Bone marrow (tissue), 2 donors: ENCODE results near the gene REXO1.

Experiments used
- DNase-seq, 2 donors: peaks; one replicate each; lab custom pipeline; 2025; lab: John Stamatoyannopoulos, UW

Gene REXO1

DNA sequence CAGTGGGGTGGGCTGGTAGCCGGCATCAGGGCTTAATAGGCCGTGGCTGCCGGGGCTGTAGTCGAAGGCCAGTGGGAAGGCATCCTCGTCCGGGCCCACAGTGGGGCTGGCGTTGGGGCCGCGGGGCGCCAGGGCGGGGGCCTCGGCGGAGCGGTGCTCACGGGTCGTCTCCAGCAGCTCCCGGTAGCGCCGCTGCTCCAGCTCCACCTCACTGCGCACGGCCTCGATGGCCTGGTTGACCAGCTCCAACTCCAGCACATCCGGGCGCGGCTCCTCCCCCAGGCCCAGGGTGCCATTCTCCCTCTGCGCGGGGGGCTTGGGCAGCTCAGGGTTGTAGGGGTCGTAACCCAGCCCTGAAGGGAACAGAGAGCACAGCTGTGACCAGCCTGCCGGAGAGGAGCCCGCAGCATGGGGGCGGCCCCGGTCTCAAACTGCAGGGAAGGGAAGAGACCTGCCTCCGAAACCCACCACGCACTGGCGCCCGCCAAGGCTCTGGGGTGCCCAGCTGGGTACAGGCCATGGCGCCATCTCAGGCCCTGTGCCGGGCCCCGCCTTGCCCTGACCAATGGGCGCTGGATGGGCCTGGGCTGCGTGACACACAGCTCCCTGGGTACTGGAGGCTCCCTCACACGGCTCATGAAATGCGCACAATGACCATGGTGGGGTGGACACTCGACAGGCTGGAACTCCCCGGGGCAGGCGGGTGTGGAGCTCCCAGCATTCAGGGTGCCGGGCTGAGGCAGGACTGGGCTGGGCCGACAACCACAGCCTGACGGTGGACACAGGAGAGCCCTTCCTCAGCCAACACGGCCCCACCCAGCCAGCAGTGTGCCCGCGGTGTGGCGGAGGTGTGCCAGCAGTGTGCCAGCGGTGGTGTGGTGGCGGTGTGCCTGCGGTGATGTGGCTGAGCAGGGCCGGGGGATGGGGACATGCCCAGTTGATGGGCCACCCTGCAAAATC, 19.7 kb downstream of the REXO1 start:
- DNase-seq: no peak

DNA sequence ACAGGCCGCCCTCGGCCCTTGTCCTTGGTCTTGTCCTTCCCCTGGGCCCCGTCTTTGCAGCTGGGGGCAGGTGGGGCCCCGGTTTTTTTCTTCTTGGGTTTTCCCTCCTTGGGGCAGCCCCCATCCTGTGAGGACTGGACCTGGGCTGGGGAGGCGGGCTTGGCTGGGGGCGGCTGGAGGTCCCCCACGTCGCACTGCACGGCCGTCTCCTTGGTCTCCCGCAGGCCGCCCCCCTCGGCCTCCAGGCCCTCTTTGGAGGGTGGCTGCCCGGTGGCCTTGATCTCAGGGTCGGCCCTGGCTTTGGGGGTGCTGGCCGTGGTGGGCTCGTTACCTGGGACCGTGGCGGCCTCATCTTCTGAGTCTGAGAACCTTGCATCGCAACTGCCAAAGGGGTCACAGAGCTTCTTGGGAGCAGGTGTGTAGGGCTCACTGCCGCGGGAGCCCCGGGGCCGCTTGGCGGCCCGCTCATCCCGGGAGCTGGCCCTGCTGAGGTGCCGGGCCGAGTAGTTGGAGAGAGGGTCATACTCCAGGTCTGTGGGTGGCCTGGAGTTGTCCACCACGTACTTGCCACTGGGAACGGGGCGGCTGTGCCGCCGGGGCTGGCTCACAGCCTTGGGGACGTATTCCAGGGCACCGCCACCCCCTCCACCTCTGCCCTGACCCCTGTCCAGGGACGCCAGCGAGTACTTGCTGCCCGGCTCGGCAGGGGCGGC, 20.6 kb downstream of the REXO1 start:
- DNase-seq: no peak

GRCh38 chr19:1826557-1827521, 21.4 kb downstream of the REXO1 start:
- DNase-seq: no peak

GRCh38 chr19:1825909-1826556, 22.2 kb downstream of the REXO1 start:
- DNase-seq: peak in 1 of 2 donors; percentile 36

- DNase-seq: no peak
These were observed 24.0 kb downstream of the REXO1 start for GRCh38 chr19:1824252-1824622.

GRCh38 chr19:1823539-1824251, 24.6 kb downstream of the REXO1 start:
- no peak for DNase-seq

DNA sequence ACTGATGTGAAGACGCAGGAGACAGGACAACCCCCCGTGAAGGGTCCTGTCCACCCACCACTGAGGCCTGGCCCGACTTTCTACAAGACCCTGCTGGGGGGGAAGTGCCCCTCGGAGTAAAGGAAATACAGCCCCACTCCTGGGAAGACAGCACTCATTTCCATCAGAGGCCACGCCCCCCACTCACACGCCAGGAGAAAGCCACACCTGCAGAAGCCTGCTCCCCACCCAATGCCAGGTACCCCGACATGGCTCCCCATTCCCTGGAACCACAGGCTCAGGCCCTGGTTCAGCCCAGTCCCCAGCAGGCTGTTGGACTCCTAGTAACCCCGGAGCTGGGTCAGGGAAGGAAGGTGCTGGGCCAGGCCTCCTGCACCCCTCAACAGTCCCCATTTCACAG, 25.3 kb downstream of the REXO1 start:
- DNase-seq: no peak

DNA sequence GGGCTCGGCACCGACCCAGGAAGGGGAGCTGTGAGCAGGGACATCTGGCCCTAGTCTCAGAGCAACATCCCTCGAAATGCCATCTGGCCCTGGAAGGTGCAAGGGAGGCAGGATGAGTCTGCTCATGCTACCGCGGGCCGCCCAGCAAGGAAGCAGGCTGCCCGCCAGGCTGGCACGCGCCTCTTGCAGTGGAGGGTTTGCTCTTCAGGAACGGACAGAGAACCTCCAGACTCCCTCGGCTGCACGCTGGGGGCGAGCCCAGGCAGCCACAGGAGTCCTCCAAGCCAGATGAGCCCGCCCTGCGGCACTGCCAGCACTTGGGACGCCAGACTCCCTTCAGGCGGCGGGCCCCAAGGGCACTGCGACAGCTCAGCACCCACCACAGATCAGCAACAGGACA, 26.1 kb downstream of the REXO1 start:
- no peak for DNase-seq

DNA sequence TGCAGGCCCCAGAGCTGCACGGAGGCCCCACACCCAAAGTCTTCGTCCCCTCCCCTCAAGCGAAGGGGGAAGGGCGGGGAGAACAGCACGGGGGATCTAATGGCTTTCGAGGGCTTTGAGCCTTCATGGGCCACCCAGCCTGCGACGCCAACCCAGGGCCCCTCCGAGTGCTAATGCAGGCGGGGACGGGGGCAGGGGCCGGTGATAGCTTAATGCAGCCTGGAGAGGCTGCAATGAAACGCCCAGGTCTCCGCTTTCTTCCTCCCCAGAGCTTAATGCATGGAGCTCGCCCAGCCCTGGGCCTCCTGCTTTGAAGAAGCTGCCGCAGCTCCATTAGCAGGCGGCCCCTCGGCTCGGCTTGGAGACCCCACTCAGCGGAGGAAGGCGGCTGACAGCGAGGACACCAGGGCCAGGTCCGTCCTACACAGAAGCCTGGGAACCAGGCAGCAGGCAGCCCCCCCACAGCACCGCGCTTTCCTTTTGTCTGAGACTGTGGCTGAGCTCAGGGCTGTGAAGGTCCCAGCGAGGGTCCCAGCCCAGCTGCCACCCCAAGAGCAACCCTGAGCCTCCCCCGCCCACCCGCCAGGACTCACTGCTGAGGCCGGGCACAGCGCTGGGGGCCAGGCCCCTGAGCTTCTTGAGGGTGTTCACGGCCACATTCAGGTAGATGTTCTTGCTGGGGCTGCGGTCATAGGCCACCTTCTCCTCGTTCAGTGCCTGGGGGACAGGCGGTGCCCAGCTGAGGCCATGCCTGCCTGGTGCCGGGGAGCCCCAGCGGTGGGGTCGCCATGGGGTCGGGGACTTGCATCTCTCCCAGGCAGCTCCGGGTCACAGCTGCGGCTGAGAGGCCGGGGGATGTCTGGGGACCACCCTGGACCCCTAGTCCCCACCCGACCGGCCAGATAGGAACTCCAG, 28.7 kb downstream of the REXO1 start:
- DNase-seq: no peak

GRCh38 chr19:1818549-1819195, 29.6 kb downstream of the REXO1 start:
- no peak for DNase-seq

DNA sequence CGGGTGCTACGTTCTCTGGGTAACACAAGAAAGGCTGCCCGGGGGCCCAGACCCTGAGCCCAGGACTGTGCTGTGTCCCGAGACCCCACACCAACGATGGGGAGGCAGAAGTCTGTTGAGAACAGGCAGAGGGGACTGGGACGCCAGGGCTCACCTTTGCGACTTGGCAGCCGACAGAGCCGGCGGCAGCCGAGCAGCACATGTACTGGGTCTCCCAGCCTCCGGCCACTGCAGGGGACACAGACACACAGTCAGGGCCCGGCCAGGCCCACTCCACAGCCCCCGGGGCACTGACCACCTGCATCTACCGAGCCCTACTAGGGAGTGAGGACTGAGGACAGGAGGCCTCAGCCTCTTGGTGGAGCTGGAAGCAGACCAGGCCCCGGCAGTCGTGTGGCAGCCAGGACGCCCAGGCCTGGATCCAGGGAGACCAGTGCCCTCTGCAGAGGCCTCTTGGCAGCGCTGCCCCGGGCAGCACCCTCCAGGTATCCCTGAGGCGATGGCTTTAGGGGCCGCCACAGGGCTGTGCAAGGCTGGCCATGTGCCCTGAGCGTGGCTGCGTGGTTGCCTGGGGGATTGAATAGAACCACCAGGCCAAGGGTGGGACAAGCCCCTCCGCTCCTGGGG, 30.6 kb downstream of the REXO1 start:
- no peak for DNase-seq

GRCh38 chr19:1816530-1817298, 31.6 kb downstream of the REXO1 start:
- no peak for DNase-seq

DNA sequence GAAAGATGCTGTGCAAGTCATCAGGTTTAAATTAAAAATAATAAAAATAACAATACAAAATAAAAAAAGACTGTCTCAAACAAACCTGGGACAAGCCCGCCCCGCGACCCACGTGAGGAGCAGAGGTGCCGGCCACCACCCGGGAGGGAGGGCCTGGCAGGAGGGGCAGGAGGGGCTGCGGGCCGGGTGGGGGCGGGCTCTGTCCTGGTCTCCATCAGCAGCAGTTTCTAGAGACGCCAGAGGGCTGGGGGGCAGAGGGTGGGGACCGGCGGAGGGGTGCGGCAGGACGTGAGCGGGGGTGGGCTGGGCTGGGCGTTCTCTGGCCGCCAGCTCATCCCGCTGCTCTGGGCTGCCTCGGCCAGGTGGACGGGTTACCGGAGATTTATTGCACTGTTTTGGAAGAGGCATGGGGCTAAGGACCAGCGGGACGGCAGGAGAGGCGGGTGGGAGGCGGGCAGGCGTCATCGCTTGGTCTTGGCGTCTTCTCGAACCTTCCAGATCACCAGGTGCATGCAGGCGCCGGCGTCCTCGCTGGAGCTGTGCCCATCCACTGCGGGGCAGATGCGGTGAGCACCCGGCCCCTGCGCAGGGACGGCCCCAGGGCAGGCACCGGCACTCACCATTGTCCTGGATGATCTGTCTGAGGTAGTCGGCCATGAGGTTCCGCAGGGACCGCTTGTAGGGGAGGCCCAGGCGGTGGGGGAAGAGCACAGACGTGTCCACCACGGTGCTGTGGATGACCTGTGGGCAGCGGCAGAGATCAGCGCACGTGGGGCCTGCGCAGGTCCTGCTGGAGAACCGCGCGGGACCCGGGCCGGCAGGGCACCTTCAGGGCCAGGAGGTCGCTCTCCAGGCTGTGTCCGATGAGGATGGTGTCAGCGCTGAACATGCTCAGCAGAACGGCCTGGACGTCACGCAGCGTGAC, 32.4 kb downstream of the REXO1 start:
- no peak for DNase-seq

DNA sequence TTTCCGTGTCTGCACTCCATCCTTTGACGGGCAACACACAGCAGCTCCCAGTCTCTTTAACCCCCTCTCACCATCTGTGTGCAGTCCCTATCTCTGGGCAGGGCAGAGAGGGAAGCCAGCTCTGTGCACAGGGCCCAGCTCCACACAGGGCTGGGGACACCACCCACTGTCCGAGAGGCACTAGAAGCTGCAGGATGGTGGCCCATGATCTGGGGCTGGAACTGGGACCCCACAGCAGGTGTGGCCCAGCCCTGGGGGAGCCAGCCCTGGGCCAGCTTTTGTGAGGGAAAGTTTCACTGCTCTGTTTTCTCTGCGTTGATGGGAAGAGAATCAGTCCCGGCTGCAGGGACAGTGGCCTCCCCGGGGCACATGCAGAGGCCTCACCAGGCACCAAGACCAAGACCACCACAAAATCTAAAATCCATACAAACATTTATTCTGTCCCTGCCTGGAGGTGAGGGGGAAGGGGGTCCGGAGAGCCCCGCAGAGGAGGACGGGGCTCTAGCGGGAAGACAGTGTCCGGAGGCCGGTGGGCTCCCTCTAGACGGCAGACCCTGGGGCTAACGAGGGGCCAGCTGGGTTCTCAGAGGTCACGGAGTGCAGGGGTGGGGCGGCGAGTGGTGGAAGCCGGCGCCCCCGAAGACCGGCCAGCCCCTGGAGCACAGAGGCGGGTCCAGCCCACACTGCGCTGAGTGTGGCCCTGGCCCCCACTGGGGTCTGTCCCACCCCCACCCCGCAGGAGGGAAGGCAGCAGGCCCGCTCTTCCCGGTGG, 33.3 kb downstream of the REXO1 start:
- no peak for DNase-seq

DNA sequence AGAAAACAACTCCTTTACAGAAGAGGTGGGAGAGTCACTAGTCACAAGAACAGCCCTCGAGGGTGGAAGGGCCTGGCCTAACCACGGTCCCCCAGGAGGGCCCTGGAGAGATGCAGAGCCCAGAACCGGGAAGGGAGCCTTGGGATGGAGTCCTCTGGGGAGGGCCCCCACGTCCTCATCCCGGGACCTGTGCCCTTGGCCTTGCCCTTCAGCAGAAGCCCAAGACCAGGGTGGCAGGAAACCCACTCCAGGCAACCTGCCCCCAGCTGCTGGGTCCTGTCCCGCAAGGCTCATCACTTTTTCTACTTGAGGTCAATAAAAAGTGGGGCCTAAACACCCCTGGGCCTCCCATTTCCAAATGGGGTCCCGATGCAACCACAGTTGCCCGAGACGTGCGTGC, 33.9 kb downstream of the REXO1 start:
- no peak for DNase-seq
